Muscle of leg (tissue), 11 donors: Measurements from ENCODE around the gene IPO4. TPM values are rescaled to one million over a fixed set of nuclear protein-coding genes. Genes with fewer than 3 reads are reported as not detected.

Experiments
- DNase-seq: peaks from one replicate; pipeline ENCODE4 v3.0.0; 2013
- H3K27ac ChIP-seq: one replicate; pipeline ENCODE4 v1.5.1; 2013; ENCODE audit warnings: mild to moderate bottlenecking, low read length, control low read depth
- H3K27me3 ChIP-seq: one replicate; pipeline ENCODE4 v1.6.1; 2013; ENCODE audit warnings: low read length; ENCODE audit not compliant: control insufficient read depth, insufficient read depth
- H3K36me3 ChIP-seq: one replicate; pipeline ENCODE4 v1.6.1; 2013; ENCODE audit warnings: low read length; ENCODE audit not compliant: control insufficient read depth, insufficient read depth
- H3K4me1 ChIP-seq: one replicate; pipeline ENCODE4 v1.6.1; 2013; ENCODE audit warnings: low read length; ENCODE audit not compliant: control insufficient read depth, insufficient read depth
- H3K4me3 ChIP-seq: one replicate; pipeline ENCODE4 v1.5.1; 2013; ENCODE audit warnings: low read length, control low read depth
- H3K9me3 ChIP-seq: replicated peaks from 2 replicates; pipeline ENCODE4 v1.6.1; 2013; ENCODE audit warnings: low read depth, low read length; ENCODE audit not compliant: control insufficient read depth
- WGBS: methylation state at CpG from one replicate; pipeline ENCODE4 v1.1.5; 2013; ENCODE audit warnings: missing lambda C conversion rate; ENCODE audit not compliant: insufficient coverage; 5-methylcytosine and 5-hydroxymethylcytosine counted together
- polyA plus RNA-seq, 8 donors: library from polyadenylated mRNA; unstranded; fragments of 120-200 nt; gene quantifications; one replicate each; pipeline versions ENCODE4 v1.2.1 to v1.2.3, GENCODE V29; 2013; ENCODE audit warnings: inconsistent platforms in 1 of 8, low replicate concordance in 1 of 8; ENCODE audit not compliant: insufficient read length in 8 of 8, insufficient read depth in 1 of 8
- total RNA-seq: library from RNA; stranded (reverse); fragments of 120-200 nt; gene quantifications from one replicate; pipeline ENCODE4 v1.2.4, GENCODE V29; 2013

Gene IPO4
- total and polyA plus RNA-seq, 9 donors, result 19.9 to 37.5 (median 29.4) TPM

GRCh38 chr14:24183014-24183481 is 5.6 kb downstream of the IPO4 start:
- DNase-seq, result no peak
- WGBS, result 93% methylated on average over 8 of the region's 15 CpGs

DNA sequence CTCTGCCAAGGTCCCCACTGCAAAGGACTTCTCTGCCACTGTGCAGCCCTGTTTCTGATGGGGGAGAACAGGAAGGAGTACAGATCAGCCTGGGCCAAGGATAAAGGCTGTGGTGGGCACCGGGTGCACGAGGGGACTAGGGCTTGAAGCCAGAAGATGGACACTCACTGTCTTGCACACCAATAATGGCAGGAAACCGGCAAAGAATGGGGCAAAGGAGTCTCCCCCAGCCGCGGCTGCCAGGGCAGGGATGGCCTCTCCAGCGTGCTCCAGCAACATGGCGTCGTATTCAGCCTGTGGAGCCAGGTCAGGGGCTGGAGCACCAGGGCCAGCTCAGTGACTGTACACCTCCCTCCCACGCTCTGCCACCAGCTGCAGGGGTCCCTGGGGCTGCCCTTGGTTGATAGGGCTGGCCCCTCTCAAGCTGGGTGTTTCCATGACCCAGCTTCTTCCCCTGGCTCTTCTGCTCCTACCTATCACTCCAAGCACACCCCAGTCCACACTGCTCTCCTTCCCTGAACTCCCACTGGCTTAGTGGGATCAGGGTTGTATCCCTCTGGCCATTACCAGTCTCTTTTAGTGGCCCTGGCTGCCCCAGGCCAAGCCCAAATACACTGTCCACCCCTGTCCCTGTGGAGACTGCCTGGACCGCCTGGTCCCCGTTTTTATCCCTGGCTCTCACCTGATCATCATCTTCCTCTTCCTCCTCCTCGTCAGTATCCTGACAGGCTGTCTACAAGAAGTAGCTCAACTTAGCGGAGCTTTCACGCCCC is 6.3 kb downstream of the IPO4 start:
- 83% methylated on average over 9 of the region's 14 CpGs for WGBS
- no peaks in the 10 kb centered on the region for H3K9me3 ChIP-seq
- DNase-seq, result no peak
- no peak overlapping the region for H3K27ac ChIP-seq
- peaks cover 3% of the 10 kb centered on the region for H3K4me1 ChIP-seq
- no peak overlapping the region for H3K4me3 ChIP-seq
- no peaks in the 10 kb centered on the region for H3K27me3 ChIP-seq
- H3K36me3 ChIP-seq, result peaks cover 97% of the 10 kb centered on the region

More at GRCh38 chr14:24183014-24183481, 5.6 kb downstream of the IPO4 start:
- peaks cover 92% of the 10 kb centered on the region for H3K36me3 ChIP-seq
- H3K27ac ChIP-seq, result no peak overlapping the region
- H3K9me3 ChIP-seq, result no peaks in the 10 kb centered on the region
- no peak overlapping the region for H3K4me3 ChIP-seq
- no peaks in the 10 kb centered on the region for H3K27me3 ChIP-seq
- peaks cover 11% of the 10 kb centered on the region for H3K4me1 ChIP-seq

GRCh38 chr14:24181371-24182077 is 7.1 kb downstream of the IPO4 start:
- Histone ChIP-seq H3K4me1 (no peaks in the 10 kb centered on the region), H3K4me3 (no peak overlapping the region), H3K9me3 (no peaks in the 10 kb centered on the region), H3K36me3 (peaks cover 97% of the 10 kb centered on the region), H3K27ac (no peak overlapping the region), H3K27me3 (no peaks in the 10 kb centered on the region)
- 87% methylated on average over 19 of the region's 19 CpGs for WGBS
- DNase-seq, result no peak

DNA sequence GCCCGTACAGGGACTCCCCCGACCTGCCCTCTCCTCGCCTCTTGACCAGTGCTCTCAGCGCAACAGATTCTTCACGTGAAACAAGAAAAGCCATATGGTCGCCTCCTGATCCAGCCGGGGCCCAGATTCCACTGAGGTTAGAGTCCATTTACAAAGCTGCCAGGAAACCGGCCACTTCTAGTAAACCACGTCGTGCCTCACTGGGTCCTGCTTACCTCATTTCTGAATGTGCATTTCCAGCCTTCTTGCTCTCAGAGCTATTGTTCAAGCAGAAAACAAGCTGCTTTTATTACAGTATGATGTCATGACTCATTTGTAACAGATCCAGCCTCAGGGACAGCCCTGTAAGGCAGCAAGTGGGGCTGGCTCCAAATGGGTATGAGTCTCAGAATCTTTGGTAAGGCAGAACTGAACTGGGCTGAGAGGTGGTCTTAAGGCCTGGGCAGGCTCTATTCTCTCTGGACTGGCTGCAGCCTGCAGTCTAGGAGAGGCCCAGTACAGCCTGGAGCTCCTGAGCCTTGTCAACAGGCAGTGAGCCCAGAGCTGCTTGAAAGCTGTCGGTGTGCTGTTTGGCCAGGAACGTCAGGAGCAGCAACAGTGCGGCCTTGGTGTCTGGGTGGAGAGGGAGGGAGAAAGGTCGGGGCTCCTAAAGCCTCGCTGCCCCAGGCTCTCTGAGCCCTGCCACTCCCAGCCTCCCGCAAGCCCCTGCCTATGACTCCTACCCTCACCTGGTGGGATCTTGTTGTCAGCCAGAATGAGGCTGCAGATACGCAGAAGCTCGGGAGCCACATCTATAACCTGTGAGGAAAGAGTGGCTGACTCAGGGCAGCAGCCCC is 8.4 kb downstream of the IPO4 start:
- WGBS, result 53% methylated on average over 13 of the region's 18 CpGs
- no peaks in the 10 kb centered on the region for H3K4me1 ChIP-seq
- H3K27me3 ChIP-seq, result no peaks in the 10 kb centered on the region
- peak overlapping the region; percentile 59 for H3K27ac ChIP-seq
- H3K36me3 ChIP-seq, result peaks cover 94% of the 10 kb centered on the region
- DNase-seq, result peak; percentile 65
- no peak overlapping the region for H3K4me3 ChIP-seq
- H3K9me3 ChIP-seq, result no peaks in the 10 kb centered on the region

DNA sequence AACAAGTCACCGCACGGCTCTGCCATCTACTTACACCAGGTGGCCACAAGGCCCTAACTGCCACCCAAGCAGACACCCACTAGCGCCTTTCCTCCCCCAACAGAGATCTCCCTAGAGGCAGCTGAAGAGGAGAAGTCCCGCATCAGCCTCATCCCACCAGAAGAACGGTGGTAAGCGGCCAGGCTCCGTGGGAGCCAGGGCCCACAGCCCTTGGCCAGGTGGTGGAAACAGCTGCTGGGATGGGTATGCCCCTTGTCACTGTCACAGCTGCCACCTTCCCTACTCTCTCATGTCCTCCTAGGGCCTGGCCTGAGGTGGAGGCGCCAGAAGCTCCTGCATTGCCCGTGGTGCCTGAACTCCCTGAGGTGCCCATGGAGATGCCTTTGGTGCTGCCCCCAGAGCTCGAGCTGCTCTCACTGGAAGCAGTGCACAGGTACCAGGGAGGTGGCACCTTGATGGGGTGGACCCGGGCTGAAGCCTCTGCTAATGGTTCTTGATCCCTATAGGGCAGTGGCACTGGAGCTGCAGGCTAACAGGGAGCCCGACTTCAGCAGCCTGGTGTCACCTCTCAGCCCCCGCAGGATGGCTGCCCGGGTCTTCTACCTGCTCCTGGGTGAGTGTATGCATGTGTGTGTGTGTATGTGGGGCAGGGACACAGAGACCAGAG is 9.2 kb downstream of the IPO4 start:
- Histone ChIP-seq H3K36me3 (peaks cover 89% of the 10 kb centered on the region), H3K27ac (peak overlapping the region; percentile 59), H3K4me1 (no peaks in the 10 kb centered on the region), H3K27me3 (no peaks in the 10 kb centered on the region), H3K9me3 (no peaks in the 10 kb centered on the region), H3K4me3 (no peak overlapping the region)
- no peak for DNase-seq
- WGBS, result 84% methylated on average over 6 of the region's 14 CpGs

- no peaks in the 10 kb centered on the region for H3K9me3 ChIP-seq
- no peak overlapping the region for H3K27ac ChIP-seq
- no peaks in the 10 kb centered on the region for H3K4me1 ChIP-seq
- peaks cover 81% of the 10 kb centered on the region for H3K36me3 ChIP-seq
- H3K27me3 ChIP-seq, result no peaks in the 10 kb centered on the region
- no peak for DNase-seq
- H3K4me3 ChIP-seq, result no peak overlapping the region
- 94% methylated on average over 5 of the region's 12 CpGs for WGBS
These were observed 10.0 kb downstream of the IPO4 start for GRCh38 chr14:24178399-24179178.

DNA sequence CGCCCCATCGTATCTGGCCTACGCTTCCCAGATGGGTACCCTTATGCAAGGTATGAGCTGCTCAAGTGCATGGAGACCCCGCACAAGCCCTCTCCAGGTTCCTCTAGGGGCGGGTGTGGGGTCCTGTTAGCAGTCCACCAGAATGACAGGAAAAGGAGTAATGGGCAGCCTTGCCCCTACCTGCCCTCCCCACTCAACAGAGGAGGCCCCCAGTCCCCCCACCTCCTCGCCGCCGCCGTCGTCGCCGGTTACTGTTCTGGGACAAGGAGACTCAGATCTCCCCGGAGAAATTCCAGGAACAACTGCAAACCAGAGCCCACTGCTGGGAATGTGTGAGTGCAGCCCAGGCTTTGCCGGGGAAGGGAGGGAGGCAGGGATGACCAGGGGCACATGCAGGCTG is 10.7 kb downstream of the IPO4 start:
- H3K4me1 ChIP-seq, result peaks cover 1% of the 10 kb centered on the region
- WGBS, result 87% methylated on average over 7 of the region's 14 CpGs

DNA sequence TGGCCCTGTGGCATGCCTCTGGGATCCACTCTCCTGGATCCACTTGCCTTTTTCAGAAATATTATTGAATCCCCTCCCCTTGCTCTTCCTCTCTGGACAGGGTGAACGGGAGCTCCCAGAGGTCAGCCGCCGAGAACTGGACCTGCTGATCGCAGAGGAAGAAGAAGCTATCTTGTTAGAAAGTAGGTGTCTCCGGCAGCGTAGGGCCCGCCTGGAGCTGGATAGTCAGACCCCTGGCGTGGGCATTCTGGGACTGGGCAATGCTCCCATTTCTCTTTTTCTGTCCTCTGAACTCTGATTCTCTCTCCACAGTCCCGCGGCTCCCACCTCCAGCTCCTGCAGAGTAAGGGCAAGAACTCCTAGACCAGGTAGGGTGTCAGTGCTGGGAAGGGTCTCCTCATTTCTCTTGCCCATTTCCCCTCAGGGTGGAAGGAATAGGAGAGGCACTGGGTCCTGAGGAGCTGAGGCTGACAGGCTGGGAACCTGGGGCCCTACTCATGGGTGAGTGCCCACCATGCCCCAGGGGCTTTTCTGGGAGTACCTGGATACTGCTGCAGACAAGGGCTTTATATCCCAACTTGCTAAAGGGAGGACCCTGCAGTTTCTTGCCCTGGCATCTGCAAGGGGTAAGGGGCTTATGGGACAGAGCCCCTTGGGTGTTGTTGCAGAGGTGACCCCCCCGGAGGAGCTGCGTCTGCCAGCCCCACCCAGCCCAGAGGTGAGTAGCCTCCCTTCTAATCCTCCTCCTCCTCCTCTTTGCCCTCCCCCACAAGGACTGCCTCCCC is 11.4 kb downstream of the IPO4 start:
- Histone ChIP-seq H3K4me3 (no peak overlapping the region), H3K27me3 (no peaks in the 10 kb centered on the region), H3K9me3 (no peaks in the 10 kb centered on the region), H3K27ac (no peak overlapping the region), H3K36me3 (peaks cover 71% of the 10 kb centered on the region), H3K4me1 (peaks cover 7% of the 10 kb centered on the region)
- WGBS, result 60% methylated on average over 1 of the region's 12 CpGs
- no peak for DNase-seq

More for the DNA sequence above, 10.7 kb downstream of the IPO4 start:
- H3K9me3 ChIP-seq, result no peaks in the 10 kb centered on the region
- H3K27me3 ChIP-seq, result no peaks in the 10 kb centered on the region
- peaks cover 77% of the 10 kb centered on the region for H3K36me3 ChIP-seq
- no peak overlapping the region for H3K4me3 ChIP-seq
- no peak overlapping the region for H3K27ac ChIP-seq
- no peak for DNase-seq
